Fibroblast of skin of abdomen (primary cell): ENCODE results near the gene CLEC1A. TPM values are rescaled to one million over a fixed set of nuclear protein-coding genes. Genes with fewer than 3 reads are reported as not detected.

ENCODE experiments used
- DNase-seq: peaks from one replicate; pipeline ENCODE4 v3.0.0-alpha.2; 2013
- polyA plus RNA-seq, 2 experiments: library from polyadenylated mRNA; unstranded; fragments of 120-200 nt; gene quantifications; one replicate each; pipeline ENCODE4 v1.2.1, GENCODE V29; 2013; ENCODE audit not compliant: insufficient read length in 2 of 2

The CLEC1A gene
- 0.28 TPM for polyA plus RNA-seq (2013, experiment 1 of 2; ENCODE audit: insufficient read length)
- polyA plus RNA-seq (2013, experiment 2 of 2; ENCODE audit: insufficient read length), result 0.17 TPM

- DNase-seq, result peak; percentile 25
Measured at GRCh38 chr12:10098791-10099190, at the start of gene CLEC1A. Gene CLEC1A (minus strand): TSS chr12:10098985. CDS start chr12:10098922, 63 bp downstream.

- DNase-seq, result no peak
Measured at GRCh38 chr12:10147714-10148403, 49.1 kb upstream of the CLEC1A start.

GRCh38 chr12:10142976-10143589 lies 44.3 kb upstream of the CLEC1A start:
- DNase-seq, result no peak

- DNase-seq, result peak; percentile 59
Measured at GRCh38 chr12:10140001-10140400, 41.2 kb upstream of the CLEC1A start.

GRCh38 chr12:10136637-10137205 lies 37.9 kb upstream of the CLEC1A start:
- peak; percentile 10 for DNase-seq

GRCh38 chr12:10135126-10135525 lies 36.3 kb upstream of the CLEC1A start:
- no peak for DNase-seq

GRCh38 chr12:10132850-10133370 lies 34.1 kb upstream of the CLEC1A start:
- DNase-seq, result no peak

GRCh38 chr12:10131111-10131690 lies 32.4 kb upstream of the CLEC1A start:
- no peak for DNase-seq

- no peak for DNase-seq
Measured at GRCh38 chr12:10130042-10130441, 31.3 kb upstream of the CLEC1A start, which contains the start of gene CLEC7A. Gene CLEC7A (minus strand): TSS chr12:10130199. CDS start chr12:10130082, 117 bp downstream.

- no peak for DNase-seq
Measured at GRCh38 chr12:10128687-10129086, 29.9 kb upstream of the CLEC1A start.

GRCh38 chr12:10126413-10126812 lies 27.6 kb upstream of the CLEC1A start:
- DNase-seq, result no peak

- DNase-seq, result no peak
Measured at GRCh38 chr12:10122689-10123088, 23.9 kb upstream of the CLEC1A start.

GRCh38 chr12:10121278-10121677 lies 22.5 kb upstream of the CLEC1A start:
- DNase-seq, result no peak

- DNase-seq, result no peak
Measured at GRCh38 chr12:10119066-10119465, 20.3 kb upstream of the CLEC1A start.

- no peak for DNase-seq
Measured at GRCh38 chr12:10115890-10116289, 17.1 kb upstream of the CLEC1A start.

GRCh38 chr12:10115311-10115710 lies 16.5 kb upstream of the CLEC1A start:
- no peak for DNase-seq

- DNase-seq, result no peak
Measured at GRCh38 chr12:10113920-10114319, 15.1 kb upstream of the CLEC1A start.

GRCh38 chr12:10113075-10113474 lies 14.3 kb upstream of the CLEC1A start:
- DNase-seq, result no peak

GRCh38 chr12:10111451-10111850 lies 12.7 kb upstream of the CLEC1A start:
- no peak for DNase-seq

GRCh38 chr12:10110256-10110844 lies 11.6 kb upstream of the CLEC1A start:
- DNase-seq, result no peak

- no peak for DNase-seq
Measured at GRCh38 chr12:10102322-10102721, 3.5 kb upstream of the CLEC1A start.

GRCh38 chr12:10101648-10102220 lies 2.9 kb upstream of the CLEC1A start:
- no peak for DNase-seq
